DND-41 (cell line): ENCODE measurements around the gene ZNF638.

ENCODE experiments used
- ATAC-seq: fragments of 200-7000 bp; cut with Tn5 transposase; 3 replicates; pipeline ENCODE4 v1.9.1; 2021; ENCODE audit warnings: low read depth; ENCODE audit not compliant: insufficient read depth
- DNase-seq: peaks from one replicate; pipeline ENCODE4 v3.0.0-alpha.2; 2020
- H2AFZ ChIP-seq: 2 replicates; pipeline ENCODE4 v1.6.0; 2012; ENCODE audit warnings: low read depth, low read length
- H3K27ac ChIP-seq: 2 replicates; pipeline ENCODE4 v1.5.1; 2012; ENCODE audit warnings: low read length, inconsistent platforms
- H3K27me3 ChIP-seq: fragments of 200-600 bp; sonication (generic); 2 replicates; pipeline ENCODE4 v1.6.0; 2012; ENCODE audit warnings: low read length, mild to moderate bottlenecking, inconsistent platforms; ENCODE audit not compliant: insufficient read depth, poor library complexity
- H3K36me3 ChIP-seq: 2 replicates; pipeline ENCODE4 v1.5.1; 2012; ENCODE audit warnings: low read length, inconsistent platforms; ENCODE audit not compliant: insufficient read depth
- H3K4me1 ChIP-seq: 2 replicates; pipeline ENCODE4 v1.5.1; 2012; ENCODE audit warnings: mild to moderate bottlenecking, low read length; ENCODE audit not compliant: insufficient read depth
- H3K4me2 ChIP-seq: 2 replicates; pipeline ENCODE4 v1.6.0; 2012; ENCODE audit warnings: mild to moderate bottlenecking, moderate library complexity, low read length, inconsistent platforms; ENCODE audit not compliant: insufficient read depth
- H3K4me3 ChIP-seq, 2 experiments: fragments of 200-600 bp in 1 of 2; shearing (Covaris generic) in 1 of 2; 2 replicates each; pipeline ENCODE4 v1.5.1; 2012 to 2016; ENCODE audit warnings: inconsistent platforms in 2 of 2, low read length in 2 of 2, mild to moderate bottlenecking in 2 of 2, low read depth in 1 of 2, moderate library complexity in 1 of 2
- H3K79me2 ChIP-seq: 2 replicates; pipeline ENCODE4 v1.6.0; 2012; ENCODE audit warnings: low read length, inconsistent platforms; ENCODE audit not compliant: insufficient read depth
- H3K9ac ChIP-seq: 2 replicates; pipeline ENCODE4 v1.6.0; 2012; ENCODE audit warnings: low read depth, mild to moderate bottlenecking, inconsistent platforms, low read length, moderate library complexity
- H3K9me3 ChIP-seq: 2 replicates; pipeline ENCODE4 v1.5.1; 2012; ENCODE audit warnings: low read length, moderate library complexity, mild to moderate bottlenecking, inconsistent platforms; ENCODE audit not compliant: insufficient read depth, severe bottlenecking
- H4K20me1 ChIP-seq: 2 replicates; pipeline ENCODE4 v1.6.0; 2012; ENCODE audit warnings: low read length; ENCODE audit not compliant: insufficient read depth
- EZH2 ChIP-seq: IDR thresholded peaks from 3 replicates; pipeline ENCODE4 v1.6.1; 2012; ENCODE audit warnings: borderline replicate concordance, low read depth, mild to moderate bottlenecking, moderate library complexity, low read length, inconsistent platforms; ENCODE audit not compliant: severe bottlenecking
- TF ChIP-seq, protein P1 (sequence below): IDR thresholded peaks from 2 replicates; pipeline ENCODE4 v1.5.1; 2012; ENCODE audit warnings: borderline replicate concordance, low read length, moderate library complexity, mild to moderate bottlenecking; ENCODE audit not compliant: poor library complexity, severe bottlenecking; ENCODE audit errors: extremely low read depth

ZNF638 gene

DNA sequence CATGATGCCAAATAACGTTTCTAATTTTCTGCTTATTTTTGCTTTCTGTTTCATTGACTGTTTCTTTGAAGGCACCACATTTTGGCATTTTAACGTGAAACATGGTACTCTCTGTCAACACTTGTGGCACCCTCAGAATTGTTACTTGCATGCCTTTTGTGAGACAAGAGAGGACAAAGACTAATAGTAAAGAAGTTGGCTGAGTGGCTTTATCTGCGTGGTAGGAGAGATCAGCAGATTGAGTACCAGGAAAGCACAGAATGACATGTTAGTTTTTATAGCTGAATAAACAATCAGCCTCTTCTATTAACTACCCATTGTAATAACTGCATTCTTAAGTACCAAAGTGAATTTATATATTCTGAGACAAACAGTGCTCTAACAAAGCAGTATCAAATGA is 8.6 kb downstream of the ZNF638 start:
- ATAC-seq = no peak
- H3K79me2 ChIP-seq = peaks cover 100% of the 10 kb centered on the region
- H3K9me3 ChIP-seq = no peaks in the 10 kb centered on the region
- H3K9ac ChIP-seq = no peak overlapping the region
- no peak for TF ChIP-seq EZH2
- TF ChIP-seq, protein P1, sequence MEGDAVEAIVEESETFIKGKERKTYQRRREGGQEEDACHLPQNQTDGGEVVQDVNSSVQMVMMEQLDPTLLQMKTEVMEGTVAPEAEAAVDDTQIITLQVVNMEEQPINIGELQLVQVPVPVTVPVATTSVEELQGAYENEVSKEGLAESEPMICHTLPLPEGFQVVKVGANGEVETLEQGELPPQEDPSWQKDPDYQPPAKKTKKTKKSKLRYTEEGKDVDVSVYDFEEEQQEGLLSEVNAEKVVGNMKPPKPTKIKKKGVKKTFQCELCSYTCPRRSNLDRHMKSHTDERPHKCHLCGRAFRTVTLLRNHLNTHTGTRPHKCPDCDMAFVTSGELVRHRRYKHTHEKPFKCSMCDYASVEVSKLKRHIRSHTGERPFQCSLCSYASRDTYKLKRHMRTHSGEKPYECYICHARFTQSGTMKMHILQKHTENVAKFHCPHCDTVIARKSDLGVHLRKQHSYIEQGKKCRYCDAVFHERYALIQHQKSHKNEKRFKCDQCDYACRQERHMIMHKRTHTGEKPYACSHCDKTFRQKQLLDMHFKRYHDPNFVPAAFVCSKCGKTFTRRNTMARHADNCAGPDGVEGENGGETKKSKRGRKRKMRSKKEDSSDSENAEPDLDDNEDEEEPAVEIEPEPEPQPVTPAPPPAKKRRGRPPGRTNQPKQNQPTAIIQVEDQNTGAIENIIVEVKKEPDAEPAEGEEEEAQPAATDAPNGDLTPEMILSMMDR = no peak
- H3K4me3 ChIP-seq = no peak overlapping the region
- DNase-seq = no peak
- H3K27ac ChIP-seq = no peak overlapping the region
- no peak overlapping the region for H2AFZ ChIP-seq
- H3K4me2 ChIP-seq = no peak overlapping the region
- H4K20me1 ChIP-seq = peaks cover 87% of the 10 kb centered on the region; the same call in 1 of the 2 replicates
- H3K27me3 ChIP-seq = no peaks in the 10 kb centered on the region
- peaks cover 20% of the 10 kb centered on the region for H3K36me3 ChIP-seq
- H3K4me1 ChIP-seq = peaks cover 8% of the 10 kb centered on the region

DNA sequence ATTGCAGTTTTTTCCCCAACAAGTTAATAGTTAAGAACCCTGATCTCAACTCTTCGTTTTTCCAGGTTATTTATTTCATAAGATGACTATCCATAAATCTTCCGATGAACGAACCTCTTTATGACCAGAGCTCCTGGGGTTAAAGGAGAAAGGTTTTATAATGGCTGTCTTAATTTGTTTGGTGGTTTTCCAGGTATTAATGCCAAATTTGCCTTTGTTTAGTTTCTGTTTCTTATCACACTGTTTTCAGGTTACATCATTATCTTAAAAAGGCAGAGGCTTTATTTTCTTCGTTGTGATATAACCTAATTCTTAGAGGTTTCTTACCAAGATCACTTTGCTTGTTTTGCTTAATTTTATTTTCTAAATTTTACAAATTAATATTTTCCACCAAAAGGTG is 10.1 kb downstream of the ZNF638 start:
- peaks cover 91% of the 10 kb centered on the region for H4K20me1 ChIP-seq
- H3K36me3 ChIP-seq = peaks cover 18% of the 10 kb centered on the region

GRCh38 chr2:71346065-71346464 is 14.5 kb downstream of the ZNF638 start:
- Histone ChIP-seq H3K4me2 (no peak overlapping the region), H4K20me1 (peaks cover 91% of the 10 kb centered on the region), H3K4me1 (no peaks in the 10 kb centered on the region), H3K27me3 (no peaks in the 10 kb centered on the region), H3K9ac (no peak overlapping the region), H3K9me3 (no peaks in the 10 kb centered on the region), H3K79me2 (peaks cover 100% of the 10 kb centered on the region), H3K27ac (no peak overlapping the region), H2AFZ (no peak overlapping the region), H3K36me3 (peaks cover 40% of the 10 kb centered on the region), H3K4me3 (no peak overlapping the region)
- TF ChIP-seq, protein P1 = no peak
- TF ChIP-seq EZH2 = no peak
- ATAC-seq = no peak
- DNase-seq = no peak

More for the DNA sequence above, 10.1 kb downstream of the ZNF638 start:
- DNase-seq = no peak
- Histone ChIP-seq H3K27me3 (no peaks in the 10 kb centered on the region), H3K4me1 (peaks cover 1% of the 10 kb centered on the region; the same call in 1 of the 2 replicates), H3K79me2 (peaks cover 100% of the 10 kb centered on the region), H3K9me3 (no peaks in the 10 kb centered on the region), H3K9ac (no peak overlapping the region), H3K4me3 (no peak overlapping the region), H2AFZ (no peak overlapping the region), H3K27ac (no peak overlapping the region), H3K4me2 (no peak overlapping the region)
- TF ChIP-seq EZH2 = no peak
- TF ChIP-seq, protein P1 = no peak
- ATAC-seq = no peak

DNA sequence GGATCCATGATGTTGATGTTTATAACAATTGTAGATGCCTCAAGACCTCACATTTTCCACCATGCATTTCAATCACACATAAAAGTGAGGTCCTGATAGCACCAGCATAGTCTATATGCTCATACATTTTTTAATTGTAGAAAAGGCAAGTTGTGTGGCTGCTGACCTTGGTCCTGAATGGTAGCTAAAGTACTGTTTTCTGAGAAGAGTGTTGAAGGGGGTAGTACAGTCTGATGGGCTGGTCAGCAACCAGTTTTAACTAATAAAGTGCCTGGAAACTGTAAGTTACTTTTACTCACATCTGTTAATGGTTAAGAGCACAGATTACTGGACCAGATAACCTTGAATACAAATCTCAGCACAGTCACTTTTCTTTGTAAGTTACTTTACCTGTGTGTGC is 15.9 kb downstream of the ZNF638 start:
- Histone ChIP-seq H3K4me2 (no peak overlapping the region), H3K4me1 (no peaks in the 10 kb centered on the region), H2AFZ (no peak overlapping the region), H3K9me3 (no peaks in the 10 kb centered on the region), H3K4me3 (no peak overlapping the region), H4K20me1 (peaks cover 89% of the 10 kb centered on the region), H3K27ac (no peak overlapping the region), H3K27me3 (no peaks in the 10 kb centered on the region), H3K36me3 (peaks cover 50% of the 10 kb centered on the region), H3K79me2 (peaks cover 98% of the 10 kb centered on the region), H3K9ac (no peak overlapping the region)
- DNase-seq (peak; percentile 16), ATAC-seq (peak; percentile 49; the same call in 1 of the 3 replicates)
- TF ChIP-seq, protein P1 = no peak
- no peak for TF ChIP-seq EZH2
